PC-3 (cell line): ENCODE measurements around the gene TEDC1. TPM values are rescaled to one million over a fixed set of nuclear protein-coding genes. Genes with fewer than 3 reads are reported as not detected.

ENCODE experiments used
- ATAC-seq: fragments of 200-7000 bp; cut with Tn5 transposase; 2 replicates; pipeline ENCODE4 v1.9.1; 2020; ENCODE audit warnings: mild to moderate bottlenecking, moderate library complexity
- BruUV-seq: library from RNA; stranded (reverse); fragments of 400-500 nt; replicated peaks from 2 replicates; lab custom pipeline; 2021; lab: Mats Ljungman, UMichigan
- CTCF ChIA-PET: fragments of 300-600 bp; sonication (Branson Sonifier 250); formaldehyde crosslinking; loops from one replicate; lab custom pipeline; 2022; ENCODE audit warnings: antibody characterized with exemption; lab: Charles Lee
- POLR2A ChIA-PET: fragments of 300-600 bp; sonication (Branson Sonifier 250); formaldehyde crosslinking; loops from one replicate; lab custom pipeline; 2022; ENCODE audit warnings: antibody characterized with exemption; ENCODE audit not compliant: unreplicated experiment; lab: Charles Lee
- DNase-seq: peaks from one replicate; pipeline ENCODE4 v3.0.0-alpha.2; 2015
- H2AFZ ChIP-seq: fragments of 300-600 bp; sonication (generic); 2 replicates; pipeline ENCODE4 v1.6.0; 2016; ENCODE audit warnings: antibody characterized with exemption, low read length
- H3F3A ChIP-seq: fragments of 300-600 bp; sonication (generic); one replicate; pipeline ENCODE4 v1.6.0; 2017; ENCODE audit warnings: antibody characterized with exemption, low read length, control low read depth, mild to moderate bottlenecking; ENCODE audit not compliant: unreplicated experiment
- H3K27ac ChIP-seq: fragments of 300-600 bp; sonication (generic); 2 replicates; pipeline ENCODE4 v1.5.1; 2016; ENCODE audit warnings: mild to moderate bottlenecking, low read length
- H3K27me3 ChIP-seq: fragments of 300-600 bp; sonication (generic); 2 replicates; pipeline ENCODE4 v1.6.1; 2016; ENCODE audit warnings: low read length, mixed read lengths
- H3K36me3 ChIP-seq: fragments of 300-600 bp; sonication (generic); 2 replicates; pipeline ENCODE4 v1.6.1; 2016; ENCODE audit warnings: low read depth, mixed run types, low read length, mixed read lengths
- H3K4me1 ChIP-seq: fragments of 300-600 bp; sonication (generic); 2 replicates; pipeline ENCODE4 v1.5.1; 2016; ENCODE audit warnings: low read length; ENCODE audit not compliant: insufficient read depth
- H3K4me2 ChIP-seq: fragments of 300-600 bp; sonication (generic); 2 replicates; pipeline ENCODE4 v1.6.0; 2016; ENCODE audit warnings: low read length
- H3K4me3 ChIP-seq: fragments of 300-600 bp; sonication (generic); 2 replicates; pipeline ENCODE4 v1.5.1; 2016; ENCODE audit warnings: mild to moderate bottlenecking, low read length, mixed read lengths
- H3K79me2 ChIP-seq: fragments of 300-600 bp; sonication (generic); 2 replicates; pipeline ENCODE4 v1.6.1; 2017; ENCODE audit warnings: low read length, mixed read lengths
- H3K9ac ChIP-seq: fragments of 300-600 bp; sonication (generic); 2 replicates; pipeline ENCODE4 v1.6.0; 2016; ENCODE audit warnings: mild to moderate bottlenecking, low read length
- H3K9me2 ChIP-seq: fragments of 300-600 bp; sonication (generic); replicated peaks from 2 replicates; pipeline ENCODE4 v1.6.1; 2016; ENCODE audit warnings: mixed run types, low read length, mixed read lengths
- H3K9me3 ChIP-seq: fragments of 300-600 bp; sonication (generic); 2 replicates; pipeline ENCODE4 v1.6.1; 2016; ENCODE audit warnings: low read length, mixed read lengths
- H4K20me1 ChIP-seq: fragments of 300-600 bp; sonication (generic); 2 replicates; pipeline ENCODE4 v1.6.1; 2016; ENCODE audit warnings: low read length, mixed read lengths
- CTCF ChIP-seq: fragments of 300-600 bp; sonication (generic); conservative IDR thresholded peaks from 2 replicates; pipeline ENCODE4 v1.5.1; 2017; ENCODE audit warnings: antibody characterized with exemption, low read depth, mild to moderate bottlenecking, low read length
- EZH2 ChIP-seq: fragments of 300-600 bp; sonication (generic); IDR thresholded peaks from one replicate; pipeline ENCODE4 v1.6.1; 2017; ENCODE audit warnings: antibody characterized with exemption, mild to moderate bottlenecking, low read length; ENCODE audit not compliant: unreplicated experiment
- EZH2phosphoT487 ChIP-seq: fragments of 300-600 bp; sonication (generic); IDR thresholded peaks from 2 replicates; pipeline ENCODE4 v1.6.1; 2018; ENCODE audit warnings: mild to moderate bottlenecking, antibody characterized with exemption, low read length, borderline replicate concordance
- intact Hi-C: fragments of 100-400 bp; cut with micrococcal nuclease; formaldehyde crosslinking; loops from 2 replicates; pipeline ENCODE4 v1.9.0; 2023
- total RNA-seq: library from RNA; depleted of rRNA; stranded (reverse); fragments of >200 nt; gene quantifications from 2 replicates; pipeline ENCODE4 v1.2.3, GENCODE V29; 2014

Gene TEDC1
- total RNA-seq, 1 experiment from 2014 or later, result 66.7 TPM

GRCh38 chr14:105497671-105498429 is 6.8 kb downstream of the TEDC1 start:
- intact Hi-C loops, result no loop called here
- POLR2A ChIA-PET, result no interaction called here

DNA sequence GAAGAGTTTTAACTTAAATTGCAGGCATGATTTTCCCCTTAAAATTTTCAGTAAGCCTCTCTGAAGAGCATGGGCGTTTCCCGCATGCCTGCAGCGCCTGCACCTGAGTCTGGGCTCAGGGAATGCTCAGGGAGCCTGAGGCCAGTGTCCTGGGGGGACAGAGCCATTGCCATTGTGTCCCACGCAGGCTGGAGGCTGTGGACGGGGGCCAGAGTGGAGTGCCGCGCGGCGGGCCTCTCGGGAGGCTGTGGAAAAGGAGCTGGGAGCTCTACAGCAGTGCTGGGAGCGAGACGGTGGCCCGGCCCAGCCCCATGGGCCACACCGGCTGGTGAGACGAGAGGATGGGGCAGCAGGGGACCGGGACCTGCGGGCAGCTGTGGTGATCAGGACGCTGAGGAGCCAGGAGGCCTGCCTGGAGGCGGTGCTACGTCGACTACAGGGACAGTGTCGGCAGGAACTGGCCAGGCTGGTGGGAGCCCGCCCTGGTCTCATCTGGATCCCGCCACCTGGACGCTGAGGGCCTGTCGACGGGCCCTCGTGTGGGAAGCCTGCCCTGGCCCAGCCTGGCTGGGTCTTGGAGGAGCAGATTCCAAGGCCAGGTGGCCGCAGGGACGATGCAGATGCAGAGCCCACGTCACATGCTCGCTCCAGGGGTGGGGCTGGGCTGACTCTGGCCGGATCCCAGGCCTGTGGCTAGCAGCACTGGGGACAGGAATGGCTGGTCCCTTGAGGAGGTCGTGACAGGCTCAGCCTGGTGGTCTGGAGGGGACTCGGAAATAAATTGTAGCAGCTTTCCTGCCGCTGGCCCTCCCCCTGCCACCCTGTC is 7.6 kb downstream of the TEDC1 start:
- no peaks in the 10 kb centered on the region for H4K20me1 ChIP-seq
- H3K4me3 ChIP-seq, result no peak overlapping the region
- no peak overlapping the region for H3K27ac ChIP-seq
- H3K36me3 ChIP-seq, result no peaks in the 10 kb centered on the region
- no peak for ATAC-seq
- ChIA-PET POLR2A (no interaction called here), CTCF (no interaction called here)
- H3K4me1 ChIP-seq, result no peaks in the 10 kb centered on the region
- H2AFZ ChIP-seq, result no peak overlapping the region
- no peaks in the 10 kb centered on the region for H3K27me3 ChIP-seq
- no peak overlapping the region for H3K4me2 ChIP-seq
- DNase-seq, result no peak
- BruUV-seq, result no TSS peak
- no peak for TF ChIP-seq CTCF
- no peak for TF ChIP-seq EZH2phosphoT487
- TF ChIP-seq EZH2, result no peak
- H3K9me3 ChIP-seq, result no peaks in the 10 kb centered on the region
- H3K9ac ChIP-seq, result no peak overlapping the region
- H3K9me2 ChIP-seq, result no peaks in the 10 kb centered on the region
- no peaks in the 10 kb centered on the region for H3K79me2 ChIP-seq
- H3F3A ChIP-seq, result no peaks in the 10 kb centered on the region
- intact Hi-C loops, result no loop called here

More at GRCh38 chr14:105497671-105498429, 6.8 kb downstream of the TEDC1 start:
- Histone ChIP-seq H3K9ac (no peak overlapping the region), H3K27ac (no peak overlapping the region), H3K4me3 (no peak overlapping the region), H3K9me3 (no peaks in the 10 kb centered on the region), H3K36me3 (no peaks in the 10 kb centered on the region), H3K27me3 (no peaks in the 10 kb centered on the region), H2AFZ (no peak overlapping the region), H4K20me1 (no peaks in the 10 kb centered on the region), H3F3A (no peaks in the 10 kb centered on the region), H3K9me2 (no peaks in the 10 kb centered on the region), H3K4me1 (no peaks in the 10 kb centered on the region), H3K79me2 (0 out of 2 replicates have a peak, but pooled peaks cover under 1% of the 10 kb centered on the region), H3K4me2 (no peak overlapping the region)
- CTCF ChIA-PET, result no interaction called here
- TF ChIP-seq EZH2phosphoT487, result no peak
- TF ChIP-seq CTCF, result no peak
- no peak for TF ChIP-seq EZH2
- ATAC-seq (no peak), DNase-seq (no peak)
- no TSS peak for BruUV-seq
